Mucosa of descending colon (tissue), 3 donors: Measurements from ENCODE around the gene SORCS2. TPM values are rescaled to one million over a fixed set of nuclear protein-coding genes. Genes with fewer than 3 reads are reported as not detected.

ENCODE experiments used
- ATAC-seq: fragments of 200-7000 bp; cut with Tn5 transposase; one replicate; pipeline ENCODE4 v1.9.1; 2020; ENCODE audit warnings: mild to moderate bottlenecking, moderate library complexity
- DNase-seq, 3 donors: peaks; one replicate each; pipeline ENCODE4 v3.0.0-alpha.2; 2020
- H3K36me3 ChIP-seq: fragments of 200-600 bp; one replicate; pipeline ENCODE4 v1.8.0; 2021; ENCODE audit warnings: low read depth, mild to moderate bottlenecking
- H3K4me1 ChIP-seq: fragments of 200-600 bp; one replicate; pipeline ENCODE4 v1.8.0; 2021; ENCODE audit warnings: low read depth, mild to moderate bottlenecking
- H3K4me3 ChIP-seq: fragments of 200-600 bp; one replicate; pipeline ENCODE4 v1.8.0; 2021; ENCODE audit warnings: mild to moderate bottlenecking
- H3K9me3 ChIP-seq: fragments of 200-600 bp; one replicate; pipeline ENCODE4 v1.8.0; 2021; ENCODE audit warnings: mild to moderate bottlenecking
- intact Hi-C, 2 donors: fragments of 100-400 bp; cut with DNase I in 1 of 2; cut with micrococcal nuclease in 1 of 2; formaldehyde crosslinking; loops; one replicate each; pipeline versions ENCODE4 v1.11.0 to v1.11.1; 2022; cut with DNase I, micrococcal nuclease
- total RNA-seq, 3 donors: library from RNA; stranded (reverse); fragmentation: NEBNext Ultra II Directional in 2 of 3; extraction: Animal tissue kit (Norgen Biotek cat#: 25700) in 2 of 3; gene quantifications; one replicate each; pipeline versions ENCODE4 v1.2.1 to v1.2.4, GENCODE V29; 2021 to 2023
- TF ChIP-seq, protein P1 (sequence below): fragments of 200-600 bp; IDR thresholded peaks from one replicate; pipeline ENCODE4 v1.8.0; 2022; ENCODE audit warnings: antibody characterized with exemption, mild to moderate bottlenecking
- donor health status: DM: no; HTN: no; CAD: no; lungs with moderate emphysema.
- donor health status: DM: no; HTN: no; CAD: no.
- donor health status: DM: no; HTN: yes; CAD: no.

SORCS2 gene
- total RNA-seq, 3 donors from 2014 or later = 0.20 to 3.1 (median 1.5) TPM

DNA sequence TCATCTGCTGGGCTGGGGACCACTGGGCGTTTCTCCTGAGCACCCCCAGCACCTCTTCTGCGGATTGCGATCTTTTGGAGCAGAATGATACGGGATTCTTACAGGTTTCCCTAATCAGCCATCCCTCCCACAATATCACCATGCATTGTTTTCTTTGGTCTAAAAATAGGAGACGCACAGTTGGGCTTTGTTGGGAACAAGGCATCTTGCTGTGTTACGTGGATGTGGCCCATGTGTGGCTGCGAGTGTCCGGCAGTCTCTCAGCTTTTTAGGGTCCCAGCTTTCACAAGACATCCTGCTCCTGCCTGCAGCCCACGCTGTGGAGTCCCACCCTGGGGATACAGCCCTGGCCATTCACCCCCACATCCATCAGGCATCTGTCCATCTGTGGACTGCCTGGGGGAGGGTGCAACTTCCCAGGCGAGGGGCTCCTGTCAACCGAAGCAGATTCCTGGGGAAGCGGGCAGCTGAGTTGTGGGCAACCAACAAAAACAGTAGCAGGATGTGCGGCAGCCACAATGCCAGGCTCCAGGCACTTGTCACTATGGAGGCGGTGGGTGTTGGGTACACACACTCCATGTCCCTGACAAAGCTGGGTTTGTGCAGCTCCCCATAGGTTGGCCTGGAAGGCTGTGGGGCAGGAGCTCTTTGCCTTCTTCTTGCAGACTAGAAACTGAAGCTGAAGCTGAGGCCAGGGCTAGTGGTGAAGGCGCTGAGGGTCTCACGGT, 427.9 kb downstream of the SORCS2 start:
- H3K4me3 ChIP-seq = no peak overlapping the region
- intact Hi-C loops = no loop called here
- H3K9me3 ChIP-seq = no peaks in the 10 kb centered on the region
- no peaks in the 10 kb centered on the region for H3K36me3 ChIP-seq
- DNase-seq = no peak
- TF ChIP-seq, protein P1, sequence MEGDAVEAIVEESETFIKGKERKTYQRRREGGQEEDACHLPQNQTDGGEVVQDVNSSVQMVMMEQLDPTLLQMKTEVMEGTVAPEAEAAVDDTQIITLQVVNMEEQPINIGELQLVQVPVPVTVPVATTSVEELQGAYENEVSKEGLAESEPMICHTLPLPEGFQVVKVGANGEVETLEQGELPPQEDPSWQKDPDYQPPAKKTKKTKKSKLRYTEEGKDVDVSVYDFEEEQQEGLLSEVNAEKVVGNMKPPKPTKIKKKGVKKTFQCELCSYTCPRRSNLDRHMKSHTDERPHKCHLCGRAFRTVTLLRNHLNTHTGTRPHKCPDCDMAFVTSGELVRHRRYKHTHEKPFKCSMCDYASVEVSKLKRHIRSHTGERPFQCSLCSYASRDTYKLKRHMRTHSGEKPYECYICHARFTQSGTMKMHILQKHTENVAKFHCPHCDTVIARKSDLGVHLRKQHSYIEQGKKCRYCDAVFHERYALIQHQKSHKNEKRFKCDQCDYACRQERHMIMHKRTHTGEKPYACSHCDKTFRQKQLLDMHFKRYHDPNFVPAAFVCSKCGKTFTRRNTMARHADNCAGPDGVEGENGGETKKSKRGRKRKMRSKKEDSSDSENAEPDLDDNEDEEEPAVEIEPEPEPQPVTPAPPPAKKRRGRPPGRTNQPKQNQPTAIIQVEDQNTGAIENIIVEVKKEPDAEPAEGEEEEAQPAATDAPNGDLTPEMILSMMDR = no peak
- no peaks in the 10 kb centered on the region for H3K4me1 ChIP-seq
- ATAC-seq = no peak

GRCh38 chr4:7620814-7621176, 428.5 kb downstream of the SORCS2 start:
- no peaks in the 10 kb centered on the region for H3K9me3 ChIP-seq
- H3K4me3 ChIP-seq = no peak overlapping the region
- intact Hi-C loops = no loop called here
- no peaks in the 10 kb centered on the region for H3K4me1 ChIP-seq
- TF ChIP-seq, protein P1 = no peak
- no peak for ATAC-seq
- H3K36me3 ChIP-seq = no peaks in the 10 kb centered on the region
- no peak for DNase-seq

GRCh38 chr4:7621252-7622035, 429.1 kb downstream of the SORCS2 start:
- no peaks in the 10 kb centered on the region for H3K4me1 ChIP-seq
- H3K9me3 ChIP-seq = no peaks in the 10 kb centered on the region
- ATAC-seq (no peak), DNase-seq (no peak)
- no peak overlapping the region for H3K4me3 ChIP-seq
- intact Hi-C loops = no loop called here
- TF ChIP-seq, protein P1 = no peak
- H3K36me3 ChIP-seq = no peaks in the 10 kb centered on the region

DNA sequence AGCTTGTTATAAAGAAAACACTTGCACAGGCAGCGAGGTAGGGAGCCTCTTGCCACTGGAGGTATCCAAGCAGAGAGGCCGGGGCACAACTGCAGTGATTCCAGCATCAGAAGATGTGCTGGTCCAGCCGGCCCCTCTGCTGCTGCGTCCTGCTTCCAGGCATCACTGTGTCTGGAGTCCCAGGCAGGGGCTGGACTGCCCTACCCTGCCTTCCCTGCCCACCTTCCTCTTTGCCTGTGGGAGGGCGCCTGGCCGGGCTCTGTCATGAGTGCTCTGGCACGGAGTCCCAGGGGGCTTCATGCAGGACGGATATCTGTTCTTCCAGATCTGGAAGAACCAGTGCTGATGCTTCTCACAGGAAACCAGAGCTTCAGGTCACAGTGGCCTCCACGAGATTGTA, 430.0 kb downstream of the SORCS2 start:
- H3K4me3 ChIP-seq = no peak overlapping the region
- DNase-seq = no peak
- H3K4me1 ChIP-seq = no peaks in the 10 kb centered on the region
- H3K9me3 ChIP-seq = no peaks in the 10 kb centered on the region
- intact Hi-C loops = no loop called here
- no peak for ATAC-seq
- no peaks in the 10 kb centered on the region for H3K36me3 ChIP-seq
- TF ChIP-seq, protein P1 = no peak

- H3K9me3 ChIP-seq = no peaks in the 10 kb centered on the region
- DNase-seq = no peak
- TF ChIP-seq, protein P1 = no peak
- ATAC-seq = no peak
- H3K36me3 ChIP-seq = no peaks in the 10 kb centered on the region
- H3K4me3 ChIP-seq = no peak overlapping the region
- H3K4me1 ChIP-seq = no peaks in the 10 kb centered on the region
- intact Hi-C loops = no loop called here
These were observed 431.1 kb downstream of the SORCS2 start for GRCh38 chr4:7623468-7623867.
